ENCODE measurements around the gene PRR18. TPM values are rescaled to one million over a fixed set of nuclear protein-coding genes. Genes with fewer than 3 reads are reported as not detected.

The PRR18 gene
- total and polyA plus RNA-seq, 9 of the 15 experiments (the other 6 are each of a cell fraction or from before 2014, with no cell fraction given): not detected

GRCh38 chr6:166351715-166352285 is 43.6 kb upstream of the PRR18 start (continued):
- TF ChIP-seq, protein P1, sequence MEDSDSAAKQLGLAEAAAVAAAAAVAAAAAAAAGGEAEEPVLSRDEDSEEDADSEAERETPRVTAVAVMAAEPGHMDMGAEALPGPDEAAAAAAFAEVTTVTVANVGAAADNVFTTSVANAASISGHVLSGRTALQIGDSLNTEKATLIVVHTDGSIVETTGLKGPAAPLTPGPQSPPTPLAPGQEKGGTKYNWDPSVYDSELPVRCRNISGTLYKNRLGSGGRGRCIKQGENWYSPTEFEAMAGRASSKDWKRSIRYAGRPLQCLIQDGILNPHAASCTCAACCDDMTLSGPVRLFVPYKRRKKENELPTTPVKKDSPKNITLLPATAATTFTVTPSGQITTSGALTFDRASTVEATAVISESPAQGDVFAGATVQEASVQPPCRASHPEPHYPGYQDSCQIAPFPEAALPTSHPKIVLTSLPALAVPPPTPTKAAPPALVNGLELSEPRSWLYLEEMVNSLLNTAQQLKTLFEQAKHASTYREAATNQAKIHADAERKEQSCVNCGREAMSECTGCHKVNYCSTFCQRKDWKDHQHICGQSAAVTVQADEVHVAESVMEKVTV (CRISPR knock-in tag; IDR thresholded peaks at IDR 0.05): no peak
- no peak for TF ChIP-seq SFPQ (IDR thresholded peaks at IDR 0.05; ENCODE audit: low read depth, low read length)

- Histone ChIP-seq H4K20me1 (replicated peaks; ENCODE audit: control insufficient read depth, insufficient read depth, low read length) (no peaks in the 10 kb centered on the region), H3K79me2 (ENCODE audit: control insufficient read depth, insufficient read depth, low read length) (0 out of 3 replicates have a peak, but pooled peaks cover under 1% of the 10 kb centered on the region), H3K27me3 (ENCODE audit: control insufficient read depth in 2 of 2, insufficient read depth in 2 of 2, low read length in 2 of 2) (no peaks in the 10 kb centered on the region), H3K4me3 (no peak overlapping the region), H3K4me1 (replicated peaks in 1 of 2; ENCODE audit: control insufficient read depth in 2 of 2, insufficient read depth in 2 of 2, low read length in 2 of 2) (peaks cover 0 to 8% of the 10 kb centered on the region in 2 experiments; a peak in 2 of 5 replicates), H3K9ac (ENCODE audit: insufficient read depth in 1 of 2, low read depth in 2 of 2, low read length in 2 of 2) (no peak overlapping the region), H3K36me3 (ENCODE audit: control insufficient read depth, insufficient read depth, low read length) (no peaks in the 10 kb centered on the region), H3K4me2 (ENCODE audit: insufficient read depth, low read length) (no peak overlapping the region), H3K27ac (ENCODE audit: extremely low read depth, low read depth, low read length) (no peak overlapping the region), H3K9me3 (replicated peaks; ENCODE audit: control insufficient read depth, insufficient read depth, low read depth, low read length) (peaks cover 6% of the 10 kb centered on the region; the same call in 1 of the 2 replicates), H3K9me1 (ENCODE audit: control insufficient read depth, insufficient read depth, low read length) (no peaks in the 10 kb centered on the region), H2AFZ (ENCODE audit: low read depth, low read length) (no peak overlapping the region)
- 13% methylated on average over 6 of the region's 6 CpGs for WGBS (ENCODE audit: insufficient coverage, low coverage, missing lambda C conversion rate)
- in situ Hi-C loops (cut with MboI): no loop called here
- intact Hi-C loops (cut with micrococcal nuclease): no loop called here
- POLR2A ChIA-PET: no interaction called here
- DNase-seq (ENCODE audit: extremely low read depth in 1 of 4, low spot score in 3 of 4) (no peak), ATAC-seq (no peak), FAIRE-seq (no peak)
- CTCF ChIA-PET (ENCODE audit: low intra/inter-chr PET ratio): no interaction called here
- BruUV-seq (replicated peaks): no TSS peak
- no peak for TF ChIP-seq PHTF2 (CRISPR knock-in tag; IDR thresholded peaks at IDR 0.05)
- no peak for TF ChIP-seq KDM4B (IDR thresholded peaks at IDR 0.05; ENCODE audit: borderline replicate concordance in 2 of 2, low read depth in 1 of 2)
- no peak for TF ChIP-seq TGIF2 (CRISPR knock-in tag; IDR thresholded peaks at IDR 0.05)
- TF ChIP-seq, protein P2, sequence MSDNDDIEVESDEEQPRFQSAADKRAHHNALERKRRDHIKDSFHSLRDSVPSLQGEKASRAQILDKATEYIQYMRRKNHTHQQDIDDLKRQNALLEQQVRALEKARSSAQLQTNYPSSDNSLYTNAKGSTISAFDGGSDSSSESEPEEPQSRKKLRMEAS (CRISPR knock-in tag; IDR thresholded peaks at IDR 0.05): no peak
- TF ChIP-seq, protein P3, sequence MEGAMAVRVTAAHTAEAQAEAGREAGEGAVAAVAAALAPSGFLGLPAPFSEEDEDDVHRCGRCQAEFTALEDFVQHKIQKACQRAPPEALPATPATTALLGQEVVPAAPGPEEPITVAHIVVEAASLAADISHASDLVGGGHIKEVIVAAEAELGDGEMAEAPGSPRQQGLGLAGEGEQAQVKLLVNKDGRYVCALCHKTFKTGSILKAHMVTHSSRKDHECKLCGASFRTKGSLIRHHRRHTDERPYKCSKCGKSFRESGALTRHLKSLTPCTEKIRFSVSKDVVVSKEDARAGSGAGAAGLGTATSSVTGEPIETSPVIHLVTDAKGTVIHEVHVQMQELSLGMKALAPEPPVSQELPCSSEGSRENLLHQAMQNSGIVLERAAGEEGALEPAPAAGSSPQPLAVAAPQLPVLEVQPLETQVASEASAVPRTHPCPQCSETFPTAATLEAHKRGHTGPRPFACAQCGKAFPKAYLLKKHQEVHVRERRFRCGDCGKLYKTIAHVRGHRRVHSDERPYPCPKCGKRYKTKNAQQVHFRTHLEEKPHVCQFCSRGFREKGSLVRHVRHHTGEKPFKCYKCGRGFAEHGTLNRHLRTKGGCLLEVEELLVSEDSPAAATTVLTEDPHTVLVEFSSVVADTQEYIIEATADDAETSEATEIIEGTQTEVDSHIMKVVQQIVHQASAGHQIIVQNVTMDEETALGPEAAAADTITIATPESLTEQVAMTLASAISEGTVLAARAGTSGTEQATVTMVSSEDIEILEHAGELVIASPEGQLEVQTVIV (CRISPR knock-in tag; IDR thresholded peaks at IDR 0.05; ENCODE audit: borderline replicate concordance): no peak
- no peak for TF ChIP-seq HNRNPK (IDR thresholded peaks at IDR 0.05; ENCODE audit: low read depth, low read length, poor library complexity, severe bottlenecking)
- TF ChIP-seq, protein P4, sequence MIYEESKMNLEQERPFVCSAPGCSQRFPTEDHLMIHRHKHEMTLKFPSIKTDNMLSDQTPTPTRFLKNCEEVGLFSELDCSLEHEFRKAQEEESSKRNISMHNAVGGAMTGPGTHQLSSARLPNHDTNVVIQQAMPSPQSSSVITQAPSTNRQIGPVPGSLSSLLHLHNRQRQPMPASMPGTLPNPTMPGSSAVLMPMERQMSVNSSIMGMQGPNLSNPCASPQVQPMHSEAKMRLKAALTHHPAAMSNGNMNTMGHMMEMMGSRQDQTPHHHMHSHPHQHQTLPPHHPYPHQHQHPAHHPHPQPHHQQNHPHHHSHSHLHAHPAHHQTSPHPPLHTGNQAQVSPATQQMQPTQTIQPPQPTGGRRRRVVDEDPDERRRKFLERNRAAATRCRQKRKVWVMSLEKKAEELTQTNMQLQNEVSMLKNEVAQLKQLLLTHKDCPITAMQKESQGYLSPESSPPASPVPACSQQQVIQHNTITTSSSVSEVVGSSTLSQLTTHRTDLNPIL (CRISPR knock-in tag; IDR thresholded peaks at IDR 0.05): no peak
- TF ChIP-seq CC2D1A (IDR thresholded peaks at IDR 0.05): no peak
Measured at GRCh38 chr6:166348305-166348949, 40.2 kb upstream of the PRR18 start.

Data from K562 (cell line).